Glutamatergic neuron (in vitro differentiated cells): ENCODE results near the gene ISCA1. TPM values are rescaled to one million over a fixed set of nuclear protein-coding genes. Genes with fewer than 3 reads are reported as not detected.

Experiments used
- DNase-seq: peaks from one replicate; pipeline ENCODE4 v3.0.0; 2022
- H3K27ac Mint-ChIP-seq: one replicate; pipeline ENCODE4 v1.8.0; 2020; ENCODE audit warnings: mild to moderate bottlenecking, mixed read lengths, inconsistent platforms; ENCODE audit not compliant: unreplicated experiment
- H3K27me3 Mint-ChIP-seq: one replicate; pipeline ENCODE4 v1.8.0; 2020; ENCODE audit warnings: mild to moderate bottlenecking, moderate library complexity, mixed read lengths, inconsistent platforms; ENCODE audit not compliant: unreplicated experiment
- H3K36me3 Mint-ChIP-seq: one replicate; pipeline ENCODE4 v1.8.0; 2020; ENCODE audit warnings: mild to moderate bottlenecking, mixed read lengths, inconsistent platforms; ENCODE audit not compliant: unreplicated experiment
- H3K4me1 Mint-ChIP-seq: one replicate; pipeline ENCODE4 v1.8.0; 2020; ENCODE audit warnings: mild to moderate bottlenecking, low read depth, mixed read lengths, inconsistent platforms; ENCODE audit not compliant: unreplicated experiment
- H3K4me3 Mint-ChIP-seq: one replicate; pipeline ENCODE4 v1.8.0; 2020; ENCODE audit warnings: mild to moderate bottlenecking, mixed read lengths, inconsistent platforms; ENCODE audit not compliant: unreplicated experiment
- H3K9me3 Mint-ChIP-seq: one replicate; pipeline ENCODE4 v1.8.0; 2020; ENCODE audit warnings: mild to moderate bottlenecking, moderate library complexity, mixed read lengths, inconsistent platforms; ENCODE audit not compliant: unreplicated experiment
- total RNA-seq: library from RNA; stranded (reverse); fragmentation: NEBNext Ultra II Directional; extraction: Animal tissue kit (Norgen Biotek cat#: 25700); gene quantifications from one replicate; pipeline ENCODE4 v1.2.1, GENCODE V29; 2021; ENCODE audit not compliant: unreplicated experiment
- TF ChIP-seq, protein P1 (sequence below): fragments of 200-600 bp; sonication (generic); IDR thresholded peaks from one replicate; pipeline ENCODE4 v1.5.0; 2021; ENCODE audit not compliant: partially characterized antibody, unreplicated experiment

Gene ISCA1
- total RNA-seq, 1 donor from 2014 or later: 60.8 TPM

DNA sequence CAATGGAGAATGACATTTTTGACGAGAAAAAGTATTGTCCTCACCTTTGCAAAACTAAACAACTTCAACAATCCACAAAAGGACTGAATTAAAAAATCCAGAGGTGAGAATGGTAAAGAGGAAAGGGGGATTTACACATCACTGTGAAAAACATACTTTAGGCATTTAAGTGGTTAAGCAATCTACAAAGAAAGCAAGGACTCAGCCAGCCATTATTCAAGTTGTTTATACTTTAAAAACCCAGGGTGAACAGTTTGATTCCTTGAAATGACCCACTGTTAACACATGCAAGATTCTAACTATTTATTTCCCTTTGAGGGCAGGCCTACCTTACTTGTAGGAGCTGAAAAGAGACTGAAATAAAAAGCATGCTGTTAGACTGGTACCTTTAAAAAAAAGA, 42.6 kb upstream of the ISCA1 start:
- no peaks in the 10 kb centered on the region for H3K27me3 Mint-ChIP-seq
- H3K4me1 Mint-ChIP-seq: no peaks in the 10 kb centered on the region
- no peak overlapping the region for H3K27ac Mint-ChIP-seq
- TF ChIP-seq, protein P1, sequence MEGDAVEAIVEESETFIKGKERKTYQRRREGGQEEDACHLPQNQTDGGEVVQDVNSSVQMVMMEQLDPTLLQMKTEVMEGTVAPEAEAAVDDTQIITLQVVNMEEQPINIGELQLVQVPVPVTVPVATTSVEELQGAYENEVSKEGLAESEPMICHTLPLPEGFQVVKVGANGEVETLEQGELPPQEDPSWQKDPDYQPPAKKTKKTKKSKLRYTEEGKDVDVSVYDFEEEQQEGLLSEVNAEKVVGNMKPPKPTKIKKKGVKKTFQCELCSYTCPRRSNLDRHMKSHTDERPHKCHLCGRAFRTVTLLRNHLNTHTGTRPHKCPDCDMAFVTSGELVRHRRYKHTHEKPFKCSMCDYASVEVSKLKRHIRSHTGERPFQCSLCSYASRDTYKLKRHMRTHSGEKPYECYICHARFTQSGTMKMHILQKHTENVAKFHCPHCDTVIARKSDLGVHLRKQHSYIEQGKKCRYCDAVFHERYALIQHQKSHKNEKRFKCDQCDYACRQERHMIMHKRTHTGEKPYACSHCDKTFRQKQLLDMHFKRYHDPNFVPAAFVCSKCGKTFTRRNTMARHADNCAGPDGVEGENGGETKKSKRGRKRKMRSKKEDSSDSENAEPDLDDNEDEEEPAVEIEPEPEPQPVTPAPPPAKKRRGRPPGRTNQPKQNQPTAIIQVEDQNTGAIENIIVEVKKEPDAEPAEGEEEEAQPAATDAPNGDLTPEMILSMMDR: no peak
- H3K4me3 Mint-ChIP-seq: no peak overlapping the region
- H3K36me3 Mint-ChIP-seq: peaks cover 8% of the 10 kb centered on the region
- no peaks in the 10 kb centered on the region for H3K9me3 Mint-ChIP-seq
- DNase-seq: no peak

DNA sequence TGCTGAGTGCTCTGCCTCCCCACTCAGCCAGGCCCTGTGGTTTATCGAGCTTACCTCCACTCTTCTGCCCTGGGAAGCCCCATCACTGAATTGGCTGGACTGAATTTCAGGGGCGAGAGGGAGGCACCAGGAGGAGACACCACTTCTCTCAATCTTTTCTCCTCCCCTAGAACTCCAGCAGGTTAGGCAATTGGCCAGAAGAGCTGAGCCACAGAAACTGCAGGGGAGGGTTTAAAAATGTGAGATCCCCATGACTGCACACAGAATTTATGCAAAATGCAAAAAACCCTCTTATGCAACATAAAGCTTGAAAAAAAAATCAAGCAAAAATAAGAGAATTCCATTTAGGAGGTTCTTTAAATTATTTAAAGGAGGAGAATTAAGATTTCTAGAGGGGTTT, 42.0 kb upstream of the ISCA1 start:
- DNase-seq: no peak
- no peak overlapping the region for H3K4me3 Mint-ChIP-seq
- no peak overlapping the region for H3K27ac Mint-ChIP-seq
- peaks cover 8% of the 10 kb centered on the region for H3K36me3 Mint-ChIP-seq
- no peaks in the 10 kb centered on the region for H3K27me3 Mint-ChIP-seq
- TF ChIP-seq, protein P1: no peak
- H3K9me3 Mint-ChIP-seq: no peaks in the 10 kb centered on the region
- H3K4me1 Mint-ChIP-seq: no peaks in the 10 kb centered on the region

DNA sequence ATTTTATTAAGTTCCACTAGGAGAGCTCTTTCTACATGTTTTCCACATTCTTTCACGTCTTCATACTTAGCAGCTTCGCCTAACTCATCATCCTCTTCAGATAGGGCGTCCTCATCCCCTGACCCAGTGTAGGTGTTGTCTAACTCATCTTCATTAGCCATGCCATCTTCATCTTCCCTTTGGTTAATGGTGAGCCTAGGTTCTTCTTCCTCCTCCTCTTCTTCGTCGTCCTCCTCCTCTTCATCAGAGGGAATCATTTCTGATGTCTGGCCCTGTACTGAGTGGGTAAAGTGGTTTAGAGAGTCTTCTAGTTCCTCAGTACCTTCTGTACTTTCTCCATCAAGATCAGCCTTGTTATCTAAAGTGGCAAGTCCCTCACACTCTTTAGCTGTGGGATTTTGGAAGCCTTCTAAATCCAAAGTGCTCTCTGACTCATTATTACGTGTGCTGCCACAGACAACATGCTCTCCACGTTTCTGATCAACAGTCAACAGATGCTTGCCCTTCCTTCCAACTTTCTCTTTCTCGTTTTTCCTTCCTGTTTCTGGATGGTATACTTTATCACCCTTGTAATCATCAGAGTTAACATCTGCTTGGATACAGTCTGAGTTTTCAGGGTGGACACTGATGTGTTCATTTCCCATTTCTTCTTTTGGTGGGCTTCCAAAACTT, 40.8 kb upstream of the ISCA1 start:
- Mint-ChIP-seq H3K27ac (no peak overlapping the region), H3K9me3 (no peaks in the 10 kb centered on the region), H3K4me3 (no peak overlapping the region), H3K36me3 (peaks cover 8% of the 10 kb centered on the region), H3K27me3 (no peaks in the 10 kb centered on the region), H3K4me1 (no peaks in the 10 kb centered on the region)
- TF ChIP-seq, protein P1: no peak
- no peak for DNase-seq

DNA sequence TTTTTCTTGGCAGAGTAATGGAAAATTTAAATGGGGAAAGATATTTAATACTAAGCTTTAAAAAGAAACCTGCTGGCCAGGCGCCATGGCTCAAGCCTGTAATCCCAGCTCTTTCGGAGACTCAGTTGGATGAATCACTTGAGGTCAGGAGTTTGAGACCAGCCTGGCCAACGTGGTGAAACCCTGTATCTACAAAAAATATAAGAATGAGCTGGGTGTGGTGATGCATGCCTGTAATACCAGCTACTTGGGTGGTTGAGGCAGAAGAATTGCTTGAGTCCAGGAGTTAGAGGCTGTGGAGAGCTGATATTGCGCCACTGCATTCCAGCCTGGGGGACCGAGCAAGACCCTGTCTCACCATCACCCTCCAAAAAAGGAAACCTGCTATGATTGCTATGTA, 39.0 kb upstream of the ISCA1 start:
- peaks cover 8% of the 10 kb centered on the region for H3K36me3 Mint-ChIP-seq
- no peaks in the 10 kb centered on the region for H3K27me3 Mint-ChIP-seq
- H3K4me3 Mint-ChIP-seq: no peak overlapping the region

DNA sequence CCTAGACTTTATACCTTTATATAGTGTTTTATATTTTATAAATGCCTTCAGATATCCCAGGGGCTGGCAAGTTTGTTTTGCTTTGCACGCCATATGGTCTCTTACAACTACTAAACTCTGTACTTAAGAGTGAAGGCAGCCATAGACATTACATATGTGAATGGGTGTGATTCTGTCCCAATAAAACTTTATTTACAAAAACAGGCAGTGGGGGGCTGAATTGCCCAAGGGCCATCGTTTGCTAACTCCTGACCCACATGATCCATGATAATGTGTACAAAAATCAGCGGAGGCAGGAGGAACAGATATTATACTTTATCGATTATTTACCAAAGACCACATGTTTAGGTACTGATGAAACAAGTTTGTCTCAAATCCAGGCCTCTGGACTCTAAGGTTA, 35.8 kb upstream of the ISCA1 start:
- H3K27me3 Mint-ChIP-seq: no peaks in the 10 kb centered on the region
- DNase-seq: no peak
- no peaks in the 10 kb centered on the region for H3K9me3 Mint-ChIP-seq
- peaks cover 9% of the 10 kb centered on the region for H3K36me3 Mint-ChIP-seq
- no peaks in the 10 kb centered on the region for H3K4me1 Mint-ChIP-seq
- H3K27ac Mint-ChIP-seq: no peak overlapping the region
- TF ChIP-seq, protein P1: no peak
- no peak overlapping the region for H3K4me3 Mint-ChIP-seq

More for the DNA sequence above, 39.0 kb upstream of the ISCA1 start:
- no peak overlapping the region for H3K27ac Mint-ChIP-seq
- H3K4me1 Mint-ChIP-seq: no peaks in the 10 kb centered on the region
- TF ChIP-seq, protein P1: no peak
- no peaks in the 10 kb centered on the region for H3K9me3 Mint-ChIP-seq
- DNase-seq: no peak
